Mammary epithelial cell (primary cell): ENCODE measurements around the gene TXNRD2.

Source experiments
- EZH2 ChIP-seq: IDR thresholded peaks from 2 replicates; pipeline ENCODE4 v1.6.1; 2012; ENCODE audit warnings: low read length, inconsistent platforms, borderline replicate concordance
- TF ChIP-seq, protein P1 (sequence below), 2 donors: IDR thresholded peaks in 1 of 2; conservative IDR thresholded peaks in 1 of 2; 2 replicates each; pipeline ENCODE4 v1.5.1; 2011 to 2012; ENCODE audit warnings: inconsistent platforms in 2 of 2, low read length in 2 of 2, mild to moderate bottlenecking in 2 of 2, control low read depth in 1 of 2, low read depth in 1 of 2; ENCODE audit not compliant: insufficient read depth in 1 of 2; ENCODE audit errors: extremely low read depth in 1 of 2

DNA sequence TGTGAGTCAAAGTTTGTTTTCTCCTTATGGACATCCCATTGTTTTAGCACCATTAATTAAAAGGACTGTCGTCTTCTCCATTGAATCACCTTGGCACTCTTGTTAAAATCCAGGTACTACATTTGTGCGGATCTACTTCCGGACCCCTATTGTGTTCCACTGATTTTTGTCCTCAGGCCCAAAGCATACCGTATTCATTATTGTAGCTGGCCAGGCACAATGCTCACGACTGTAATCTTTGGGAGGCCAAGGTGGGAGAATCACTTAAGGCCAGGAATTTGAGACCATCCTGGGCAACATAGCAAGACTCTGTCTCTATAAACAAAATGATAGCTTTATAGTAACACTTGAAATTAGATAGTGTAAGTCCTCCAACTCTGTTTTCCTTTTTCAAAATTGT is 78.0 kb downstream of the TXNRD2 start:
- TF ChIP-seq, protein P1, sequence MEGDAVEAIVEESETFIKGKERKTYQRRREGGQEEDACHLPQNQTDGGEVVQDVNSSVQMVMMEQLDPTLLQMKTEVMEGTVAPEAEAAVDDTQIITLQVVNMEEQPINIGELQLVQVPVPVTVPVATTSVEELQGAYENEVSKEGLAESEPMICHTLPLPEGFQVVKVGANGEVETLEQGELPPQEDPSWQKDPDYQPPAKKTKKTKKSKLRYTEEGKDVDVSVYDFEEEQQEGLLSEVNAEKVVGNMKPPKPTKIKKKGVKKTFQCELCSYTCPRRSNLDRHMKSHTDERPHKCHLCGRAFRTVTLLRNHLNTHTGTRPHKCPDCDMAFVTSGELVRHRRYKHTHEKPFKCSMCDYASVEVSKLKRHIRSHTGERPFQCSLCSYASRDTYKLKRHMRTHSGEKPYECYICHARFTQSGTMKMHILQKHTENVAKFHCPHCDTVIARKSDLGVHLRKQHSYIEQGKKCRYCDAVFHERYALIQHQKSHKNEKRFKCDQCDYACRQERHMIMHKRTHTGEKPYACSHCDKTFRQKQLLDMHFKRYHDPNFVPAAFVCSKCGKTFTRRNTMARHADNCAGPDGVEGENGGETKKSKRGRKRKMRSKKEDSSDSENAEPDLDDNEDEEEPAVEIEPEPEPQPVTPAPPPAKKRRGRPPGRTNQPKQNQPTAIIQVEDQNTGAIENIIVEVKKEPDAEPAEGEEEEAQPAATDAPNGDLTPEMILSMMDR (conservative IDR thresholded peaks at IDR 0.05 in 1 of 2, IDR thresholded peaks at IDR 0.05 in 1 of 2; ENCODE audit: extremely low read depth in 1 of 2, insufficient read depth in 1 of 2, low read depth in 1 of 2, low read length in 2 of 2) = no peak
- no peak for TF ChIP-seq EZH2
